GM18519 (cell line): Measurements from ENCODE around the gene TTC16.

Experiments
- ATAC-seq: cut with Tn5 transposase; IDR thresholded peaks from one replicate; pipeline ENCODE4 v1.9.1; 2021; ENCODE audit warnings: mild to moderate bottlenecking, moderate library complexity; ENCODE audit not compliant: unreplicated experiment, low FRiP score

The TTC16 gene

GRCh38 chr9:127694890-127695720 lies 20.8 kb upstream of the TTC16 start:
- no peak for ATAC-seq

- no peak for ATAC-seq
Measured at GRCh38 chr9:127697575-127697974, 18.3 kb upstream of the TTC16 start.

GRCh38 chr9:127698386-127698785 lies 17.5 kb upstream of the TTC16 start:
- no peak for ATAC-seq

- peak; percentile 51 for ATAC-seq
Measured at GRCh38 chr9:127698985-127699670, 16.8 kb upstream of the TTC16 start.

- no peak for ATAC-seq
Measured at GRCh38 chr9:127700140-127700539, 15.7 kb upstream of the TTC16 start.

GRCh38 chr9:127700594-127701255 lies 15.2 kb upstream of the TTC16 start:
- ATAC-seq = no peak

GRCh38 chr9:127703289-127703946 lies 12.5 kb upstream of the TTC16 start:
- ATAC-seq = no peak

- no peak for ATAC-seq
Measured at GRCh38 chr9:127705577-127706379, 10.1 kb upstream of the TTC16 start.

GRCh38 chr9:127706836-127707241 lies 9.0 kb upstream of the TTC16 start, which contains the start of gene CFAP157:
TSS of gene CFAP157 (plus strand) at chr9:127706988. CDS start at chr9:127707032, 44 bp downstream.
- ATAC-seq = no peak

- no peak for ATAC-seq
Measured at GRCh38 chr9:127707766-127708165, 8.1 kb upstream of the TTC16 start.

- ATAC-seq = no peak
Measured at GRCh38 chr9:127708952-127709587, 6.8 kb upstream of the TTC16 start.

- ATAC-seq = no peak
Measured at GRCh38 chr9:127710204-127710783, 5.6 kb upstream of the TTC16 start.

GRCh38 chr9:127711226-127711701 lies 4.6 kb upstream of the TTC16 start:
- no peak for ATAC-seq

GRCh38 chr9:127711831-127712274 lies 4.0 kb upstream of the TTC16 start:
- ATAC-seq = no peak

GRCh38 chr9:127712371-127712770 lies 3.5 kb upstream of the TTC16 start:
- no peak for ATAC-seq

GRCh38 chr9:127712867-127713266 lies 3.0 kb upstream of the TTC16 start:
- no peak for ATAC-seq

- ATAC-seq = no peak
Measured at GRCh38 chr9:127714020-127714750, 1.7 kb upstream of the TTC16 start.

GRCh38 chr9:127714951-127715469 lies 869 bp upstream of the TTC16 start:
- no peak for ATAC-seq
